HUES48 (cell line): ENCODE data around the gene MTCH2.
A peak's percentile ranks its signal among the peaks of the same experiment; 100 is the strongest.

Source experiments
- H3K27ac ChIP-seq: one replicate; pipeline ENCODE4 v1.7.0; 2013; ENCODE audit warnings: low read depth, low read length, inconsistent platforms
- H3K27me3 ChIP-seq: 2 replicates; pipeline ENCODE4 v1.6.1; 2013; ENCODE audit warnings: mild to moderate bottlenecking, low read length; ENCODE audit not compliant: control insufficient read depth, insufficient read depth
- H3K36me3 ChIP-seq: 2 replicates; pipeline ENCODE4 v1.6.1; 2013; ENCODE audit warnings: low read length; ENCODE audit not compliant: control insufficient read depth, insufficient read depth
- H3K4me1 ChIP-seq: 2 replicates; pipeline ENCODE4 v1.6.1; 2013; ENCODE audit warnings: mild to moderate bottlenecking, low read length; ENCODE audit not compliant: control insufficient read depth, insufficient read depth
- H3K4me3 ChIP-seq: 2 replicates; pipeline ENCODE4 v1.5.1; 2013; ENCODE audit warnings: mild to moderate bottlenecking, low read depth, low read length
- H3K9ac ChIP-seq: 2 replicates; pipeline ENCODE4 v1.6.1; 2013; ENCODE audit warnings: mild to moderate bottlenecking, low read depth, low read length, moderate library complexity
- H3K9me3 ChIP-seq: 2 replicates; pipeline ENCODE4 v1.6.1; 2013; ENCODE audit warnings: low read length; ENCODE audit not compliant: control insufficient read depth, insufficient read depth

The MTCH2 gene

GRCh38 chr11:47607380-47607779, 35.0 kb downstream of the MTCH2 start:
- Histone ChIP-seq H3K9ac (no peak overlapping the region), H3K27ac (no peak overlapping the region), H3K9me3 (no peaks in the 10 kb centered on the region), H3K4me3 (no peak overlapping the region), H3K27me3 (no peaks in the 10 kb centered on the region), H3K36me3 (no peaks in the 10 kb centered on the region; the same call in 1 of the 2 replicates), H3K4me1 (no peaks in the 10 kb centered on the region)

GRCh38 chr11:47606731-47607130, 35.6 kb downstream of the MTCH2 start:
- no peak overlapping the region for H3K4me3 ChIP-seq
- no peaks in the 10 kb centered on the region for H3K4me1 ChIP-seq
- no peaks in the 10 kb centered on the region for H3K27me3 ChIP-seq
- H3K36me3 ChIP-seq = no peaks in the 10 kb centered on the region; the same call in 1 of the 2 replicates
- no peaks in the 10 kb centered on the region for H3K9me3 ChIP-seq
- H3K27ac ChIP-seq = no peak overlapping the region
- no peak overlapping the region for H3K9ac ChIP-seq

- H3K9ac ChIP-seq = no peak overlapping the region
- no peak overlapping the region for H3K27ac ChIP-seq
- H3K4me3 ChIP-seq = no peak overlapping the region
- no peaks in the 10 kb centered on the region for H3K4me1 ChIP-seq
- H3K36me3 ChIP-seq = no peaks in the 10 kb centered on the region
- H3K27me3 ChIP-seq = no peaks in the 10 kb centered on the region
- H3K9me3 ChIP-seq = no peaks in the 10 kb centered on the region
Observed at GRCh38 chr11:47605921-47606320, 36.4 kb downstream of the MTCH2 start.

- no peaks in the 10 kb centered on the region for H3K36me3 ChIP-seq
- H3K4me1 ChIP-seq = peaks cover 9% of the 10 kb centered on the region; the same call in 1 of the 2 replicates
- no peaks in the 10 kb centered on the region for H3K27me3 ChIP-seq
- no peak overlapping the region for H3K27ac ChIP-seq
- no peak overlapping the region for H3K9ac ChIP-seq
- no peaks in the 10 kb centered on the region for H3K9me3 ChIP-seq
- no peak overlapping the region for H3K4me3 ChIP-seq
Observed at GRCh38 chr11:47603295-47603694, 39.1 kb downstream of the MTCH2 start.

GRCh38 chr11:47599902-47600301, 42.5 kb downstream of the MTCH2 start:
- Histone ChIP-seq H3K4me1 (peaks cover 9% of the 10 kb centered on the region; the same call in 1 of the 2 replicates), H3K27ac (no peak overlapping the region), H3K9me3 (no peaks in the 10 kb centered on the region), H3K36me3 (no peaks in the 10 kb centered on the region), H3K9ac (no peak overlapping the region), H3K27me3 (peaks cover 13% of the 10 kb centered on the region), H3K4me3 (no peak overlapping the region)

- Histone ChIP-seq H3K27me3 (peaks cover 46% of the 10 kb centered on the region), H3K4me3 (no peak overlapping the region), H3K9me3 (no peaks in the 10 kb centered on the region), H3K4me1 (peaks cover 17% of the 10 kb centered on the region; the same call in 1 of the 2 replicates), H3K36me3 (no peaks in the 10 kb centered on the region), H3K9ac (no peak overlapping the region), H3K27ac (no peak overlapping the region)
Observed at GRCh38 chr11:47595967-47596366, 46.4 kb downstream of the MTCH2 start.

- Histone ChIP-seq H3K4me3 (no peak overlapping the region), H3K4me1 (peaks cover 17% of the 10 kb centered on the region; the same call in 1 of the 2 replicates), H3K9me3 (no peaks in the 10 kb centered on the region), H3K27me3 (peaks cover 49% of the 10 kb centered on the region), H3K36me3 (no peaks in the 10 kb centered on the region), H3K27ac (no peak overlapping the region), H3K9ac (no peak overlapping the region)
Observed at GRCh38 chr11:47595029-47595428, 47.3 kb downstream of the MTCH2 start.

GRCh38 chr11:47593934-47594855, 48.2 kb downstream of the MTCH2 start, which contains the start of gene C1QTNF4:
Gene C1QTNF4, minus strand, starts transcription at chr11:47594411. Its CDS starts 3,601 bp downstream, at chr11:47590810.
- Histone ChIP-seq H3K4me3 (peak within 1 kb of the TSS; percentile 77), H3K9me3 (no peaks in the 10 kb centered on the region), H3K9ac (no peak within 1 kb of the TSS), H3K27me3 (peaks cover 49% of the 10 kb centered on the region), H3K36me3 (no peaks in the 10 kb centered on the region), H3K4me1 (peaks cover 10% of the 10 kb centered on the region; the same call in 1 of the 2 replicates), H3K27ac (no peak within 1 kb of the TSS)

- no peaks in the 10 kb centered on the region for H3K36me3 ChIP-seq
- peak overlapping the region; percentile 77 for H3K4me3 ChIP-seq
- peaks cover 49% of the 10 kb centered on the region for H3K27me3 ChIP-seq
Observed at GRCh38 chr11:47593492-47593933, 48.8 kb downstream of the MTCH2 start.

GRCh38 chr11:47592970-47593369, 49.4 kb downstream of the MTCH2 start:
- H3K27ac ChIP-seq = no peak overlapping the region
- H3K27me3 ChIP-seq = peaks cover 49% of the 10 kb centered on the region
- peak overlapping the region; percentile 77 for H3K4me3 ChIP-seq
- no peak overlapping the region for H3K9ac ChIP-seq
- H3K4me1 ChIP-seq = peaks cover 8% of the 10 kb centered on the region; the same call in 1 of the 2 replicates
- no peaks in the 10 kb centered on the region for H3K9me3 ChIP-seq
- H3K36me3 ChIP-seq = no peaks in the 10 kb centered on the region

More at GRCh38 chr11:47593492-47593933, 48.8 kb downstream of the MTCH2 start:
- H3K9ac ChIP-seq = no peak overlapping the region
- H3K27ac ChIP-seq = no peak overlapping the region
- no peaks in the 10 kb centered on the region for H3K9me3 ChIP-seq
- peaks cover 8% of the 10 kb centered on the region; the same call in 1 of the 2 replicates for H3K4me1 ChIP-seq

- H3K9ac ChIP-seq = no peak overlapping the region
- H3K27ac ChIP-seq = no peak overlapping the region
- H3K9me3 ChIP-seq = no peaks in the 10 kb centered on the region
- H3K27me3 ChIP-seq = peaks cover 49% of the 10 kb centered on the region
- H3K36me3 ChIP-seq = no peaks in the 10 kb centered on the region
- peaks cover 8% of the 10 kb centered on the region; the same call in 1 of the 2 replicates for H3K4me1 ChIP-seq
- no peak overlapping the region for H3K4me3 ChIP-seq
Observed at GRCh38 chr11:47592251-47592650, 50.1 kb downstream of the MTCH2 start.
